LNCaP clone FGC (cell line): Measurements from ENCODE around the gene TEPSIN.

Source experiments
- DNase-seq: peaks from one replicate; pipeline ENCODE4 v3.0.0-alpha.2; 2011; ENCODE audit warnings: low read depth
- H3K4me3 ChIP-seq: 2 replicates; pipeline ENCODE4 v1.5.1; 2011; ENCODE audit warnings: mild to moderate bottlenecking, low read depth, low read length, control low read depth
- CTCF ChIP-seq: IDR thresholded peaks from 2 replicates; pipeline ENCODE4 v1.5.1; 2012; ENCODE audit warnings: mild to moderate bottlenecking; ENCODE audit not compliant: control insufficient read depth, insufficient read depth; ENCODE audit errors: extremely low read depth

The TEPSIN gene

DNA sequence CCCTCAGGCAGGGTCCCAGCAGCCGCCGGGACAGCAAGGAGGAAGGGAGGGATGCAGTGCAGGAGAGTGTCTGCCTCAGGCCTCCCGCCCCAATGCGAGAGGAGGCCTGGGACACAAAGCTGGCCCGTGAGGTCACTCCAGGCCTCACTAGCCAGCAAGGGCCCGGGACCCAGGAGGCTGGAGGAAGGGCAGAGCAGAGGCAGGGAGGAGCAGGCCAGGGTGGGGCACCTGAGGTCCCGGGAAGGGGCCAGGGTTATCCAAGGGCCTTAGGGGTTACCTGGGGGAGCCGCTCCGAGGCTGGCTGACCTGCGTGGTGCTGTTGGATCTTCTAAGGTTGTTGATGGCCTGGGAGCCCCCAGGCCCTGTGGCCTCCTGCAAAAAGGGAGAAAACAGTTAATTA is 30.2 kb downstream of the TEPSIN start:
- DNase-seq: no peak
- no peak overlapping the region for H3K4me3 ChIP-seq
- TF ChIP-seq CTCF: no peak

- TF ChIP-seq CTCF: no peak
- no peak overlapping the region for H3K4me3 ChIP-seq
- DNase-seq: no peak
Measured at GRCh38 chr17:81207610-81208581, 31.0 kb downstream of the TEPSIN start.

DNA sequence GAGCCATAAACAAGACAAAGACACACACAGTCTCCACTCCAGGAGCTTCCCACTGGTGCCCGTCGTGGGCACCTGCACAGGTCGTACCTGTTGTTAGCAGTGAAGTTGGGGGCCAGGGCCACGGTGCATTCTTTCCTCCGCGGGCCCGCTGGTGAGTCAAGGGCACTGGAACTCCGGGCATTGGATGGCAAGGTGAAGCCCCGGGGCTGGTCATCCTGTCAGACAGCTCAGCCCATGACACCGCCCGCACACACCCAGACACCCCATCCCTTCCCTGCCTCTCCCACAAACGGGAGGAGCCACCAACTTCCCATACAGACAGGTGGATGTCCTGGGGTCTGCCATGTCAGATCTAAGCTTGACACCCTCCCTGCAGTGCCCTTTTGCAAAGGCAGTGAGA is 32.2 kb downstream of the TEPSIN start:
- no peak overlapping the region for H3K4me3 ChIP-seq
- DNase-seq: no peak
- TF ChIP-seq CTCF: no peak

GRCh38 chr17:81206166-81206565 is 32.7 kb downstream of the TEPSIN start:
- DNase-seq: no peak
- no peak for TF ChIP-seq CTCF
- no peak overlapping the region for H3K4me3 ChIP-seq

GRCh38 chr17:81204578-81204977 is 34.3 kb downstream of the TEPSIN start:
- no peak for TF ChIP-seq CTCF
- no peak for DNase-seq
- no peak overlapping the region for H3K4me3 ChIP-seq

- no peak for DNase-seq
- no peak for TF ChIP-seq CTCF
Measured at GRCh38 chr17:81203136-81203535, 35.7 kb downstream of the TEPSIN start.

More at GRCh38 chr17:81203136-81203535, 35.7 kb downstream of the TEPSIN start:
- no peak overlapping the region for H3K4me3 ChIP-seq
